ENCODE results near the gene ZNF559. TPM values are rescaled to one million over a fixed set of nuclear protein-coding genes. Genes with fewer than 3 reads are reported as not detected.

ZNF559 gene
- total and polyA plus RNA-seq, 2 experiments from 2014 or later, result 18.9 to 19.3 TPM

GRCh38 chr19:9370738-9371619 is 47.0 kb downstream of the ZNF559 start:
- Histone ChIP-seq H3K4me3 (no peak overlapping the region), H3K27ac (ENCODE audit: low read depth) (no peak overlapping the region), H3K4me1 (ENCODE audit: insufficient read depth) (no peaks in the 10 kb centered on the region), H3K79me2 (replicated peaks; ENCODE audit: insufficient read depth) (no peaks in the 10 kb centered on the region), H3F3A (replicated peaks; ENCODE audit: low read depth) (no peaks in the 10 kb centered on the region), H2AFZ (no peak overlapping the region), H4K20me1 (replicated peaks; ENCODE audit: insufficient read depth) (no peaks in the 10 kb centered on the region), H3K4me2 (no peak overlapping the region), H3K36me3 (ENCODE audit: insufficient read depth) (peaks cover 14% of the 10 kb centered on the region; the same call in 1 of the 2 replicates), H3K9me2 (ENCODE audit: insufficient read depth) (no peaks in the 10 kb centered on the region), H3K27me3 (ENCODE audit: insufficient read depth) (no peaks in the 10 kb centered on the region)
- no peak overlapping the region for H3K4me3 Mint-ChIP-seq
- peaks cover 84% of the 10 kb centered on the region for H3K9me3 Mint-ChIP-seq
- H3K36me3 Mint-ChIP-seq (ENCODE audit: low read depth), result peaks cover 67% of the 10 kb centered on the region
- H3K27me3 Mint-ChIP-seq (ENCODE audit: insufficient read depth, low read depth, poor library complexity), result peaks cover 1% of the 10 kb centered on the region
- ATAC-seq (no peak), DNase-seq (ENCODE audit: low spot score) (no peak)
- no peak overlapping the region for H3K27ac Mint-ChIP-seq
- TF ChIP-seq ZNF114 (CRISPR knock-in tag; IDR thresholded peaks at IDR 0.05) (no peak), REST (IDR thresholded peaks at IDR 0.05; ENCODE audit: unreplicated experiment) (no peak), CREB1 (CRISPR knock-in tag; IDR thresholded peaks at IDR 0.05; ENCODE audit: low read depth) (no peak), ZNF331 (CRISPR knock-in tag; IDR thresholded peaks at IDR 0.05; ENCODE audit: low read depth) (no peak), JUNB (IDR thresholded peaks at IDR 0.05; ENCODE audit: unreplicated experiment) (no peak), POLR2AphosphoS5 (IDR thresholded peaks at IDR 0.05; ENCODE audit: low read depth) (no peak), ZNF462 (CRISPR knock-in tag; IDR thresholded peaks at IDR 0.05) (no peak), STAT1 (IDR thresholded peaks at IDR 0.05; ENCODE audit: unreplicated experiment) (no peak), EZH2phosphoT487 (IDR thresholded peaks at IDR 0.05; ENCODE audit: unreplicated experiment) (no peak), EZH2 (IDR thresholded peaks at IDR 0.05; ENCODE audit: low read depth, unreplicated experiment) (no peak)
- no peaks in the 10 kb centered on the region for H3K4me1 Mint-ChIP-seq
